KBM-7 (cell line): ENCODE data around the gene FKBP1A.
"Not testable (repeated sequence)": the region's sequence is repeated elsewhere in the genome, so short reads cannot be mapped to it uniquely, and the experiment has no call there.

Experiments
- DNase-seq: peaks from one replicate; pipeline ENCODE4 v3.0.0-alpha.2; 2015
- in situ Hi-C: fragments of 300-500 bp; cut with MboI; formaldehyde crosslinking; loops from 2 replicates; pipeline ENCODE4 v1.14.3; 2020; ENCODE audit warnings: low sequenced_read_pairs, low pct_unique_long_range_greater_than_20kb, mixed read lengths

Gene FKBP1A

DNA sequence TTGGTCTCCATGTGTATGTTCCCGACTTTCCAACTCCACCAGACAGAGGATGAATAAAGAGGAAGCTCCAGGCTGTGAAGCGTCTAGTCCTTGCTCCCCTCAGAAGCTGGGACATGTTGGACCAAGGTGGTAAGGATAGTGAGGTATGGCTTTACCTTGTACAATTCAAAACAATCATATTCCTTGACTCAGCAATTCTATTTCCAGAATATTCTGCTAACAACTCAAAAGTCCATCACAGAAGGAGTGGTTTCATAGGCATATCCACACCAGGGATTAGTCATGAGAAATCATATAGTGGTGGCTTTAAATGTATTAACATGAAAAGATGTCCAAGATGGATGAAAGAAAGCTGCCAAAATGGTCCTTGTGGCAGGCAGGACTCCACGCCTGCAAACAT is 19.8 kb downstream of the FKBP1A start:
- in situ Hi-C loops, result no loop called here
- no peak for DNase-seq

DNA sequence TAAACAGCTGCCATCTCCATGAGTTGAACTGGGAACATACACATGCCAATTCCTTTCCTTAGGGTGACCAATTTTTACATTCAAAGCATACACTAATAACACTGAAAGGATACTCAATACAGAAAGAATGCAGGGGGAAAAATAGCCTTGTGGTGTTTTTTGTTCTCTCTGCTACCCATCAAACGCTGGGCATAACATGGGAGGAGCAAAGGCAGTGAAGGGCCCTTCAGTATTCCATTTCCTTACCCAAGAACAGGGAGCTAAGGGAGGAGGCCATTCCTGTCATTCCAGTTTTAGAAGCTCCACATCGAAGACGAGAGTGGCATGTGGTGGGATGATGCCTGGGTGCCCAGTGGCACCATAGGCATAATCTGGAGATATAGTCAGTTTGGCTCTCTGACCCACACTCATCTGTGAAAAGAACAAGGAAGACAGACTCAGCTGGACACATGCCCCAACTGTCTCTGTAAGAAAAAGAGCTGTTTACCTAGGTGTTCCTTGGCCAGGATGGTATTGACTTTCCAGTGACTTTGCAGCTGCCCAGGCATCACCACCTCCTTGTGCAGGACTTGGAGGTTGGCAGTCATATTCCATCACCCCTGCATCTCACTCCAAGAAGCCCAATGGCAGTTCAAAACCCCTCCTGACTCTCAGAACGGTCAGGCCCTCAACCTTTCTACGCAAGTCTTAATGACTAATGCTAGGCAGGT is 20.9 kb downstream of the FKBP1A start:
- no peak for DNase-seq
- in situ Hi-C loops, result no loop called here

DNA sequence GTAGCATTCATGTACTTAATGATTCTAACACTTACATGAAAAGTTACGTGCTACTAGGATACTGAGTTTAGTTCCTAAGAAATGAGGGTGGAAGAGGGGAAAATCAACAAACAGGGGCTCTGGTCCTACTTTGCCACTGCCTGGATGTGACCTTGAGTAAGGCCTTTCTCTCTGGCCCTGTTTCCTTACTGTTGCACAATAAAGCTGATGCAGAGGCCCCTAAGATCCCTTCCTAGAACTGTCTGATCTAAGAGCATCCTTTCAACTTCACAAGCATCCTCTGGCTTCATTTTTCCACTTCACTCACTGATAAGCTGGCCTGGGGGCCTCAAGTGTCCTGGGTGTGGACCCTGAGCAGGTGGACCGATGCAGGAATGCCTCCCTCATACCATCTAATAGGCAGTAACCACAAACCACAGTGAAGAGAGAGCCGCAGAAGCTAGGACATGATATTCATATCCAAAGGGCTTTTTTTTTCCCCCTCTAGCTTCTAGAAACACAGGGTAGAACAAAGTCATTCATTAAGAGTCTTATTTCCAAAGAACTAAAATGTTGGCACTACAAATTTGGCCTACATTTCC is 21.6 kb downstream of the FKBP1A start:
- DNase-seq, result no peak
- in situ Hi-C loops, result no loop called here

DNA sequence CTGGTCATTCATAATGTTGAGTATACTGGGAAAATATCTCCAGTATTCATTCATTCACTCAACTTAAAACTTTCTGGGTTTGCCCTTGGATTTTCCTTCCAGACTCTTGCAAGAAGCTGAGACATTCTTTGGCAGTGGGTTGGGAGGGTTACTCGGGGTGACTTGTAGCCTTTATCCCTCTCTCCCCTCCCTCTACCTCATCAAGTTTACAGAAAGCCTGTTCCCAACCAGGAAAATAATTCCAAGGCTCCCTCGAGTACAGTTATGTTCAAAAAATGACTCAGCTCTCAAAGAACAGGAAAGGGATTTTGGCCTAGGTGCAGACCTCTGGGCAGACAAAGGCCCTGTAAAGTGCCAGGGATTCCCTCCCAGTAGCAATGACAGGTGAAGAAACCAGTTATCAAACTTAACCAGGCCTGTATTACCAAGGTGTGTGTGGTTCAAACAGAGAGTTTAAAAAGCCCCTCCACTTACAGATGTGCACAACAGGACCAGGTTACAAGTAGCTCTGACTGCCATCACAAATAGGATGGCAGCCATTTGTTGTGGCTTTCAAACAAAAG is 22.2 kb downstream of the FKBP1A start:
- in situ Hi-C loops, result no loop called here
- DNase-seq, result no peak

DNA sequence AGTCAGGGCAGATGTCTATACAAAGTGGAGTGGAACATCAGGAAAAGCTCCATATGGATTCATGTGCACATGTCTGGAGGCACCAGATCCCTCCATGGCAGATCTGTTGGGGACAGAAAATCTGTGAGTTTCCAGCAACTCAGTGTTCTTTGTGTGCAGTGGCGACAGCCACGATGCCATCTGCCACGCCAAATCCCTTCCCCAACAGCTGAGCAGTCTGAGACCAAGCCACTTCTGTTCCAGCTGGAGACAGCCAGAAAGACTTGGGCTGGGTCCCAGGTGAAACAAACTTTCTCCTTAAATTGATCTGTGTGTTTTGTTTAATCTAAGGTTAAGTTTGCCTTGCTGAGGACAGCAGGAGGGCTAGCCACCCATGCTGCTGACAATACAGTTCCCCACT is 22.9 kb downstream of the FKBP1A start:
- DNase-seq, result no peak
- in situ Hi-C loops, result no loop called here

DNA sequence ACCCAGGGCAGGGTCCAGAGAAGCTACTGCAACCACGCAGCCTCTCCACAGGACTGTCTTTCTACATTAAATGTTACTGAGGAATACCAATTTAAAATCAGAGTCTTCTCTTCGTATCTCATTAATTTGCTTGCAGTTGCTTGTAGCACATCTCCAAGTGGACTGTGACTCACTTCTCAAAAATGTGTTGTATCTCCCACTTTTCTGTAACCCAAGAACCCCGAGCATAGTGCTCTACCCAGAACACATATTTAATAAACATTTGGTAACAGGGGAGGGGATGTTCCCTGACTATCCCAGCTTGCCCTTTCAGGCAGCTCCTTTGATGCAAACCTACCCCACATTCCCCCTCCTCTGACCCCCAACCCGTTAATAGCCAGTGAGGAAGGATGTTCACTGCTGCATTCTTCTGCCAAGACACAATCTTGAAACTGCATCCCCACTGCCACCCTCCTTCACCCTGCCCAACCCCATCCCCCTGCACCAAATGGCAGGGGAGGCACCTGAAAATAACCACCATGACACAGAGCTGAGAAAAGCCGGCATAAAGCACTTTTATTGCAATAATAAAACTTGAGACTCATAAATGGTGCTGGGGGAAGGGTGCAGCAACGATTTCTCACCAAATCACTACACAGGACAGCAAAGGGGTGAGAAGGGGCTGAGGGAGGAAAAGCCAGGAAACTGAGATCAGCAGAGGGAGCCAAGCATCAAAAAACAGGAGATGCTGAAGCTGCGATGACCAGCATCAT is 24.2 kb downstream of the FKBP1A start:
- in situ Hi-C loops, result no loop called here
- DNase-seq, result no peak

DNA sequence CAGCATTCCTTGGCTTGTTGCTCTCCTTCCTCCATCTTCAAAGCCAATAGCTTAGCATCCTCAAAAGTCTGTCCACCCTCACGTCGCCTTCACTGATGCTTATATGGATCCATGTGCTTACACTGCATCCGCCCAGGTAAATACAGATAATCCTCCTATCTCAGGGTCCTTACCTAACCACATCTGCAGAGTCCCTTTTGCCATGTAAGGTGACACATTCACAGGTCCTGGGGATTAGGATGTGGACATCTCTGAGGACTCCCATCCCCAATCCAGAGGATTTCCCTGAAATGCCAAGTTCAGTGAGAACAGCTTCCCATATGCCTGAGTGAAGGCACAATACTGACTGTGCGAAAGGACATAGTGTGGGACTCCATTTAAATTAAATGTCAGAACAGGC is 25.4 kb downstream of the FKBP1A start:
- DNase-seq, result no peak
- in situ Hi-C loops, result no loop called here

DNA sequence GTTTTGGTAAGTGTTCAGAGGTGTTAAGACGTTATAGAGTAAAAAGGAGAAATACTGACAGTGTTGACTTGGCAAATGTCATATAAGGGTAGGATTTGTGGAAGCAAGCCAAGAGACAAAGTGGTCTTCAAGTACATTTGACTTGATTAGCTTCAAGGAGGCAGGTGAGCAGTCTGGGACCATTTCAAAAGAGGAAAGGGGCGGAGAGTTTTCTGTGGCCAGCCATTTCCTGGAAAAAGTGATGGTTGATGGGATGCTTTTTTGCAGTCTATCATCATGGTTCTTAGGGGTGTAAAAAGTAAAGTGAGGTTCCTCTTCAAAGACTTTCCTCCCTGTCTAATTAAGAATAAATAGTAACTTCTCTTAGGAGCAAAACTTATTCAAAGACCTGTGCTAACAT is 28.7 kb downstream of the FKBP1A start:
- no peak for DNase-seq
- in situ Hi-C loops, result no loop called here

DNA sequence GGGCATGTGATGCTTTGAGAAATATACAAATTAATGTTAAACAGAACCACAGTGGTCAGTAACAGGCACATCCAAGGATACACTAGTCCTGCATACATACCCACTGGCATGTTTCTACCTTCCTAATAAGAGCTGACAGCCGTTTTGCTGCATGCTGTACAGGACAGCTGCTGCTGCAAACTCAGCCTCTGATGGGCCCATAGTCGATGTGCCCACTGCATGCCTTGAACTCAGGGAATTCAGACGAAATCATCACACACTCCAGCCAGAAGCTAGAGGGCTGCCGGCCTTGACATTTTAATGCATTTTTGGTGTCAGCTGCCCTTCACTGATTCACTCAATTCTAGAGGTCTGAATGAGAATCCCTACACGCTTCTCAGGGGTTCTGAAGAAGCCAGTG is 29.3 kb downstream of the FKBP1A start:
- in situ Hi-C loops, result no loop called here
- DNase-seq, result no peak

DNA sequence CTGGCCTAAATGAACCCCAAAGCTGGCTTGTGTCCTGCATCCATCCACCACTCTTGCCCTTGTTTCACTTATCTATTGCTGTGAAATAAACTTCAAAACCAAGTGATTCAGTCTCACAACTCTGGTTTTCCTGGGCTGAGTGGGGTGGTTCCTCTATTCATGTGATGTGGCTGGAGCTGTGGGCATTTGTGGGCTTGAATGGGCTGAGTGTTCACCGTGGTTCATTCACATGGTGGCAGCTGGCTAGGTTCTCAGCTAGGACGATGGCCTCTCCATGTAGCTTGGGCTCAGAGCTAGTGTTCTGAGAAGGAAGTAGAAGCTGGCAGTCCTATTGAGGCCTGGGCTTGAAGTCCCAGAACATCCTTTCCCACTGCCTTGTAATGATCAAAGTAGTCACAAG is 30.4 kb downstream of the FKBP1A start:
- no peak for DNase-seq
- in situ Hi-C loops, result no loop called here

DNA sequence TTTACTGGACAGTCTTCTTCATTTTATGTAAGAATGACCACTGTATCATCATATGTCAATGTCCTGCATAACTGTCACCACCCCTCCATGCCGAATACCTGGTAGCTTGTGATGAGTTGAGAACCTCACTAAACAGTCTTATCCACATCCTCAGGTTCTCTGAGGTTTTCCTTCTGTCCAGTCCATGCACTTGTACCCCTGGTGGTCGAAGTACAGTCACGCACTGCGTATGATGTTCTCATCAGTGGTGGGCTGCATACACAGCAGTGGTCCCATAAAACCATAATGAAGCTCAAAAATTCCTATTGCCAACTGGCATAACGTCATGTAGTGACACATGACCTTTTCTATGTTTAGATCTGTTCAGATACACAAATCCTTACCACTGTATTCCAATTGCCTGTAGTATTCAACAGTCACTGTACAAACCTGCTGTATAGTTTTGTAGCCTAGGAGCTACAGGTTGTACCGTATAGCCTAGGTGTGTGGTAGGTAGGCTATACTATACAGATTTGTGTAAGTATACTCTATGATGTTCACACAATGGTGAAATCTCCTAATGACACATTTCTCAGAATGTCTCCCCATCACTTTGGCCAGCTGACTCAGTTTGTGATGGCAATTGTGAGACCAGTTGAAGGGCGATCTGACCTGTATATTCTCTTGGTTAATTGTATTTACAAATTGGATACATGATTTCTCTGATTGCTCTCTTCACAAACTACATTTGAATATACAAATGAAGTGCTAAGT is 32.6 kb downstream of the FKBP1A start:
- no peak for DNase-seq
- in situ Hi-C loops, result no loop called here

DNA sequence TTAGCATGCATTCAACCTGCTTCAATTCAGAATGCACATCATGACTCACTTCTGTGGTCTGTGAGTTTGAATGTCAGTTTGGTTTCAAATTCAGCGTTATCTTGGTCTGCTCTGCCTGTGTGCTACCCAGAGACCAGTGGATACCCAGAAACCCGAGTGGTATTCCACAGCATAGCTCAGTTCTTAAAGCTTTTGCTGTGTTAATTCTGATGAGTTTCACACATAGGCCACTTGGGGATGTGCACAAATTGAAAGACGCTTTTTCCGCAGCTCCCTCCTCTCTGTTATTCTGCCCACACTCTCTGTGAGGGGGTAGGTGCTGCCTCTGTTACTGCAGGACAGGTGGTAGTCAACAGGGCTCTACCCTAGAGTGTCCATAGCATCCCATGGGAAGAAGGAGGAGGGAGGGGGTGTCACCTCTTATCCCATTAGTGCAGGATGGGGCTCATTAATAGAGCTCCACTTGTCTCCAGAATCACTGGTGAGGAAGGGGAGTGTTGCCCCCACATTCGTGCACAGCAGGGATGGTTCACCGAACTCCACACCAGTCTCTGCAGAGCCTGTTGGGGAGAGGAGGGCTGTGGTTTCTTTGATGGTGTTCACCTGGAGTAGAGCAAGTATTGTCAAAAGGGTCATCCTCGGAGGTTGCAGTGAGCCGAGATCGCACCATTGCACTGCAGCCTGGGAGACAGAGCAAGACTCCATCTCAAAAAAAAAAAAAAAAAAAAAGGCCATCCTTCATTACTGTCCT is 34.8 kb downstream of the FKBP1A start:
- no peak for DNase-seq
- in situ Hi-C loops, result no loop called here

DNA sequence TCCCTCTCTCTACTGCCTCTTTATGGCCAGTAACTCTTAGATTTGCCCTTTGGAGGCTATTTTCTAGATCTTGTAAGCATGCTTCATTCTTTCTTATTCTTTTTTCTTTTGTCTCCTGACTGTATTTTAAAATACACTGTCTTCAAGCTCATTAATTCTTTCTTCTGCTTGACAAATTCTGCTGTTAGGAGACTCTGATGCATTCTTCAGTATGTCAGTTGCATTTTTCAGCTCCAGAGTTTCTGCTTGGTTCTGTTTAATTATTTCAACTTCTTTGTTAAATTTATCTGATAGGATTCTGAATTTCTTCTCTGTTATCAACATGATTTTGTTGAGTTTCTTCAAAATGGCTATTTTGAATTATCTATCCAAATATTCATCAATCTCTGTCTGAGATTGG is 38.9 kb downstream of the FKBP1A start:
- no peak for DNase-seq
- in situ Hi-C loops, result no loop called here

DNA sequence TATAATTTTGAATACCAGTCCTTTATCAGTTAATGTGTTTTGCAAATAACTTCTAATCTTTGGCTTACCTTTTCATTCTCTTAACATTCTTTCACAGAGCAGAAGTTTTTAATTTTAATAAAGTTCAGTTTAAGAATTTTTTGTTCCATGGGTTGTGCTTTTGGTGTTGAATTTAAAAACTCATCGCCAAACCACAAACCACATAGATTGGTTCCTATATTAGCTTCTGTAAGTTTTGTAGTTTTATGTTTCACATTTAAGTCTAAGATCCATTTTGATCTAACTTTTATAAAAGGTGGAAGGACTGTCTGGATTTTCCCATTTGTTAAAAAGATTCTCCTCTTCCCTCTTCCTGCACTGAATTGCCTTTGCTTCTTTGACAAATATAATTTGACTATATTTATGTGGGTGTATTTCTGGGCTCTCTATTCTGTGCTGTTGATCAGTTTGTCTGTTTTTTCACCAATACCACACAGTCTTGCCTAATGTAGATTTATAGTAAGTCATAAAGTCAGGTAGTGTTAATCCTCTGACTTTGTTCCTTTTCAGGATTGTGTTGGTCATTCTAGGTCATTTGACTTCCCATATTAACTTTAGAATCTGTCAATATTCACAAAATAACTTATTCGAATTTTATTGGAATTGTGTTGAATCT is 46.4 kb downstream of the FKBP1A start:
- DNase-seq, result no peak
- in situ Hi-C loops, result no loop called here

DNA sequence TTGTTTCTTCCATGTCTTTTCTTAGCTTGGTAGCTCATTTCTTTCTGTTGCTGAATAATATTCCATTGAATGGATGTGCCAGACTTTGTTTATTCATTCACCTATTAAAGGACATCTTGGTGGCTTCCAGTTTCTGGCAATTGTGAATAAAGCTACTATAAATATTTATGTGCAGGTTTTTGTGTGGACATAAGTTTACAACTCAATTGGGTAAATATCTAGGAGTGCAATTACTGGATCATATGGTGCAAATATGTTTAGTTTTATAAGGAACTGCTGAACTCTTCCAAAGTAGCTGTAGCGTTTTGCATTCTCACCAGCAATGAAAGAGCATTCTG is 47.1 kb downstream of the FKBP1A start:
- in situ Hi-C loops, result no loop called here
- DNase-seq, result no peak

DNA sequence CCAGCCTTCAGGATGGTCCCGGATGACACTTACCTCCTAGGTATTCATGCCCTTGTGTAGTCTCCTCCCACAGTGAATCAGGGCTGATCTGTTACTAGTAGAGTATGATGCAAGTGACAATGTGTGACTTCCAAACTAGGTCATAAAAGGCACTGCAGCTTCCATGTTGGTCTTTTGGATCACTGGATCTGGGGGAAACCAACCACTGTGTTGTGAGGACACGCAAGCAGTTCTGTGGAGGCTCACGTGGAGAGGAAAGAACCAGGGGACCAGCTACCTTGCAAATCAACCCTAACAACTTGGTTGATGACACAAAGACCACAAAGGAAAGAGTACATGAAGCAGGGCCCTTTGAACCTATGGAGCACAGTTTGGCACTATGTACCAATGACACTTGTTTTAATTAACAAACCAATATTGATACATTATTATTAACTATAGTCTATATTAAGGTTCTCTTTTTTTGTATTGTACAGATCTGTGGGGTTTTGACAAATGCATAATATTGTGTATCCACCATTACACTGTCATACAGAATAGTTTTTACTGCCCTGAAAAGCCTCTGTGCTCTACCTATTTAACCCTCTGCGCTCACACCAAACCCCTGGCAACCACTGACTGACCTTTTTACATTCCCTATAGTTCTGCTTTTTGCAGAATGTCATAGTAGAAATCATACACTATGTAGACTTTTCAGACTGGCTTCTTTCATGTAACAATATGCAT is 47.7 kb downstream of the FKBP1A start:
- in situ Hi-C loops, result no loop called here
- DNase-seq, result no peak

DNA sequence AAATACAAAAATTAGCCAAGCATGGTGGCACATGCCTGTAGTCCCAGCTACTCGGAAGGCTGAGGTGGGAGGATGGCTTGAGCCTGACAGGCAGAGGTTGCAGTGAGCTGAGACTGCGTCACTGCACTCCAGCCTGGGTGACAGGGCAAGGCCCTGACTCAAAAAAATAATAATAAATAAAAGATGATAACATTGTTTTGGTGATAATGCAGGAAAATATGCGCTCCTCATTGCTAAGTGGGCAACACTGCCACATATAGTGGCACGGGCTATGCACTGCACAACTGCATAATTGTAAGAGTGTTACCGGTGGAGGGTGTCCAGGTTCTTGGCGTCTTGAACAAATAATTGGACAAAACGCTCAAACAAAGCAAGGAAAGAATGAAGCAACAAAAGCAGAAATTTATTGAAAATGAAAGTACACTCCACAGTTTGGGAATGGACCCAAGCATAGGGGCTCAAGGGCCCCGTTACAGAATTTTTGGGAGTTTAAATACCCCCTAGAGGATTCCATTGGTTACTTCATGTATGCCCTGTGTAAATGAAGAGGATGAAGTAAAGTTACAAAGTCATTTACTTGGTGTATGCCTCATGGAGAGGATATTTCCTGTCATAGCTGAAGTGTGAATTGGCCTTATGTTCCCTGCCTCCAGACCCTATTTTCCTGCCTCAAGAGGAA is 49.3 kb downstream of the FKBP1A start:
- DNase-seq, in situ Hi-C loops: not testable (repeated sequence)
